ENCODE results near the gene PITPNM3. TPM values are rescaled to one million over a fixed set of nuclear protein-coding genes. Genes with fewer than 3 reads are reported as not detected.

PITPNM3 gene
- polyA plus RNA-seq, 3 donors = 0.29 TPM; not detected in 2

- intact Hi-C loops (cut with micrococcal nuclease) = loop anchor here (2.0 to 10.0 kb wide), 3 partner anchors 717 to 835 kb away; no protein-coding TSS in a partner anchor
- peak; percentile 73 to 82 (median 77) for DNase-seq
- Histone ChIP-seq H4K20me1 (ENCODE audit: insufficient read depth, low read length) (no peaks in the 10 kb centered on the region), H2AFZ (ENCODE audit: insufficient read depth, low read depth, low read length, poor library complexity, severe bottlenecking) (no peak overlapping the region), H3K27me3 (ENCODE audit: control insufficient read depth in 2 of 2, insufficient read depth in 2 of 2, low read length in 2 of 2) (peaks cover 0 to 58% of the 10 kb centered on the region in 2 donors), H3K36me3 (replicated peaks in 1 of 2; ENCODE audit: control insufficient read depth in 1 of 2, insufficient read depth in 2 of 2, low read length in 2 of 2) (no peaks in the 10 kb centered on the region), H3K79me2 (ENCODE audit: insufficient read depth, low read length) (no peaks in the 10 kb centered on the region), H3K4me3 (replicated peaks in 1 of 3; ENCODE audit: low read depth in 2 of 3, low read length in 3 of 3) (no peak overlapping the region), H3K4me1 (ENCODE audit: control insufficient read depth in 1 of 2, insufficient read depth in 2 of 2, low read length in 2 of 2) (peaks cover 0 to 3% of the 10 kb centered on the region in 2 donors), H3K9ac (ENCODE audit: insufficient read depth, low read length, poor library complexity, severe bottlenecking) (no peak overlapping the region), H3K9me3 (replicated peaks in 1 of 2; ENCODE audit: control insufficient read depth in 1 of 2, insufficient read depth in 1 of 2, low read length in 2 of 2) (no peaks in the 10 kb centered on the region), H3K4me2 (replicated peaks; ENCODE audit: extremely low read depth, low read length, poor library complexity, severe bottlenecking) (no peak overlapping the region), H3K27ac (ENCODE audit: low read depth in 1 of 2, low read length in 2 of 2) (no peak overlapping the region)
- H3K27me3 Mint-ChIP-seq (ENCODE audit: low read depth in 3 of 3) = peaks cover 39 to 68% (median 43%) of the 10 kb centered on the region in 3 donors
- H3K4me3 Mint-ChIP-seq = peak overlapping the region in 1 of 2 donors; percentile 67
- peaks cover 0 to 3% (median 0%) of the 10 kb centered on the region in 7 donors for H3K9me3 Mint-ChIP-seq
- no peaks in the 10 kb centered on the region for H3K36me3 Mint-ChIP-seq
- no peak overlapping the region for H3K27ac Mint-ChIP-seq
- peak; percentile 86 for TF ChIP-seq CTCF (IDR thresholded peaks at IDR 0.05)
- WGBS (ENCODE audit: insufficient coverage) = 2% methylated on average over 9 of the region's 13 CpGs
- peaks cover 8% of the 10 kb centered on the region for H3K4me1 Mint-ChIP-seq
These were observed 134.4 kb downstream of the PITPNM3 start for GRCh38 chr17:6421700-6422604.

GRCh38 chr17:6420173-6420641 lies 136.1 kb downstream of the PITPNM3 start:
- H3K4me3 Mint-ChIP-seq = no peak overlapping the region
- Histone ChIP-seq H3K27me3 (ENCODE audit: control insufficient read depth in 2 of 2, insufficient read depth in 2 of 2, low read length in 2 of 2) (peaks cover 0 to 40% of the 10 kb centered on the region in 2 donors), H3K4me3 (replicated peaks in 1 of 3; ENCODE audit: low read depth in 2 of 3, low read length in 3 of 3) (no peak overlapping the region), H2AFZ (ENCODE audit: insufficient read depth, low read depth, low read length, poor library complexity, severe bottlenecking) (no peak overlapping the region), H4K20me1 (ENCODE audit: insufficient read depth, low read length) (no peaks in the 10 kb centered on the region), H3K9me3 (replicated peaks in 1 of 2; ENCODE audit: control insufficient read depth in 1 of 2, insufficient read depth in 1 of 2, low read length in 2 of 2) (no peaks in the 10 kb centered on the region), H3K36me3 (replicated peaks in 1 of 2; ENCODE audit: control insufficient read depth in 1 of 2, insufficient read depth in 2 of 2, low read length in 2 of 2) (no peaks in the 10 kb centered on the region), H3K27ac (ENCODE audit: low read depth in 1 of 2, low read length in 2 of 2) (no peak overlapping the region), H3K4me2 (replicated peaks; ENCODE audit: extremely low read depth, low read length, poor library complexity, severe bottlenecking) (no peak overlapping the region), H3K9ac (ENCODE audit: insufficient read depth, low read length, poor library complexity, severe bottlenecking) (no peak overlapping the region), H3K79me2 (ENCODE audit: insufficient read depth, low read length) (no peaks in the 10 kb centered on the region), H3K4me1 (ENCODE audit: control insufficient read depth in 1 of 2, insufficient read depth in 2 of 2, low read length in 2 of 2) (no peaks in the 10 kb centered on the region)
- H3K27ac Mint-ChIP-seq = peak overlapping the region in 1 of 7 donors; percentile 27
- no peaks in the 10 kb centered on the region for H3K36me3 Mint-ChIP-seq
- peaks cover 32 to 58% (median 35%) of the 10 kb centered on the region in 3 donors for H3K27me3 Mint-ChIP-seq (ENCODE audit: low read depth in 3 of 3)
- H3K9me3 Mint-ChIP-seq = peaks cover 0 to 2% (median 0%) of the 10 kb centered on the region in 7 donors
- DNase-seq = no peak
- TF ChIP-seq CTCF (IDR thresholded peaks at IDR 0.05) = peak; percentile 26
- intact Hi-C loops (cut with micrococcal nuclease) = loop anchor here in 1 of 2 donors (5.0 to 10.0 kb wide), 2 partner anchors 715 to 833 kb away; no protein-coding TSS in a partner anchor
- WGBS (ENCODE audit: insufficient coverage) = 24% methylated on average over 13 of the region's 13 CpGs
- H3K4me1 Mint-ChIP-seq = peaks cover 6% of the 10 kb centered on the region
